GM12878 (cell line): Measurements from ENCODE around the gene CDC37. TPM values are rescaled to one million over a fixed set of nuclear protein-coding genes. Genes with fewer than 3 reads are reported as not detected.

Experiments used
- BACH1 ChIP-seq: fragments of 450-650 bp; IDR thresholded peaks from 2 replicates; pipeline ENCODE4 v1.6.1; 2017; ENCODE audit warnings: mild to moderate bottlenecking, borderline replicate concordance
- CBFB ChIP-seq: IDR thresholded peaks from 2 replicates; pipeline ENCODE4 v1.6.1; 2016; ENCODE audit warnings: antibody characterized with exemption, low read depth
- CEBPZ ChIP-seq: fragments of 150-350 bp; IDR thresholded peaks from 2 replicates; pipeline ENCODE4 v1.6.1; 2016; ENCODE audit warnings: low read depth, low read length
- HCFC1 ChIP-seq: fragments of 150-350 bp; IDR thresholded peaks from 2 replicates; pipeline ENCODE4 v1.6.1; 2014; ENCODE audit warnings: low read length
- HDGF ChIP-seq: fragments of 450-650 bp; IDR thresholded peaks from 2 replicates; pipeline ENCODE4 v1.6.1; 2016; ENCODE audit warnings: antibody characterized with exemption
- IRF3 ChIP-seq: fragments of 450-650 bp; IDR thresholded peaks from 2 replicates; pipeline ENCODE4 v1.6.1; 2014; ENCODE audit warnings: mild to moderate bottlenecking
- MEF2B ChIP-seq: fragments of 450-650 bp; IDR thresholded peaks from 2 replicates; pipeline ENCODE4 v1.6.1; 2018; ENCODE audit warnings: mild to moderate bottlenecking, moderate library complexity; ENCODE audit not compliant: partially characterized antibody, poor library complexity, severe bottlenecking
- MLLT1 ChIP-seq: fragments of 450-650 bp; IDR thresholded peaks from 2 replicates; pipeline ENCODE4 v1.6.1; 2016; ENCODE audit warnings: mild to moderate bottlenecking
- MXI1 ChIP-seq: fragments of 150-350 bp; IDR thresholded peaks from 2 replicates; pipeline ENCODE4 v1.6.1; 2011; ENCODE audit warnings: low read depth, mild to moderate bottlenecking, inconsistent platforms, low read length, improper control_type of control experiment
- MYC ChIP-seq: IDR thresholded peaks from 2 replicates; pipeline ENCODE4 v1.6.1; 2011; ENCODE audit warnings: mild to moderate bottlenecking, low read length, moderate library complexity, inconsistent platforms; ENCODE audit not compliant: insufficient read depth, insufficient replicate concordance, insufficient read length, severe bottlenecking
- NFXL1 ChIP-seq: fragments of 450-650 bp; IDR thresholded peaks from 2 replicates; pipeline ENCODE4 v1.6.1; 2017; ENCODE audit warnings: antibody characterized with exemption, mild to moderate bottlenecking, borderline replicate concordance
- NFYA ChIP-seq: IDR thresholded peaks from 2 replicates; pipeline ENCODE4 v1.6.1; 2011; ENCODE audit warnings: low read depth, mild to moderate bottlenecking, low read length, improper control_type of control experiment, borderline replicate concordance
- NRF1 ChIP-seq: conservative IDR thresholded peaks from 2 replicates; pipeline ENCODE4 v1.6.1; 2011; ENCODE audit warnings: mild to moderate bottlenecking, low read depth, low read length, improper control_type of control experiment
- PAX5 ChIP-seq: IDR thresholded peaks from 2 replicates; pipeline ENCODE4 v1.6.1; 2011; ENCODE audit warnings: low read depth, low read length, borderline replicate concordance
- POLR2AphosphoS5 ChIP-seq: IDR thresholded peaks from 2 replicates; pipeline ENCODE4 v1.6.1; 2011; ENCODE audit warnings: mild to moderate bottlenecking, low read length, inconsistent platforms
- SIX5 ChIP-seq: IDR thresholded peaks from 2 replicates; pipeline ENCODE4 v1.6.1; 2011; ENCODE audit warnings: mild to moderate bottlenecking, low read depth, low read length, moderate library complexity; ENCODE audit not compliant: severe bottlenecking
- SMAD5 ChIP-seq: IDR thresholded peaks from 2 replicates; pipeline ENCODE4 v1.6.1; 2016; ENCODE audit warnings: antibody characterized with exemption, low read depth
- TCF3 ChIP-seq: IDR thresholded peaks from 2 replicates; pipeline ENCODE4 v1.6.1; 2012; ENCODE audit warnings: low read depth, mild to moderate bottlenecking, low read length, borderline replicate concordance; ENCODE audit not compliant: insufficient read depth
- ZBTB40 ChIP-seq: fragments of 450-650 bp; IDR thresholded peaks from 2 replicates; pipeline ENCODE4 v1.6.1; 2016; ENCODE audit warnings: mild to moderate bottlenecking, moderate library complexity, borderline replicate concordance
- polyA plus RNA-seq, 11 experiments: library from polyadenylated mRNA; depleted of rRNA in 4 of 11; unstranded in 6 of 11; stranded (reverse) in 5 of 11; fragments of >200 nt; fragmentation: Nextera tagmentation in 4 of 11; fragmentation: Illumina TruSeq in 1 of 11; extraction: Ambion mirVana in 4 of 11; extraction: Trizol in 1 of 11; gene quantifications; 1 replicate in 1 of 11; 2 replicates in 10 of 11; pipeline versions ENCODE4 v1.2.1 to v1.2.3, GENCODE V29; 2011 to 2016; ENCODE audit warnings: inconsistent platforms in 2 of 11, missing spikeins in 2 of 11, low read depth in 1 of 11
- total RNA-seq, 4 experiments: library from RNA; depleted of rRNA in 3 of 4; stranded (reverse); fragments of >200 nt in 3 of 4; fragmentation: Illumina TruSeq in 1 of 4; extraction: Trizol in 1 of 4; gene quantifications; 2 replicates each; pipeline versions ENCODE4 v1.2.1 to v1.2.3, GENCODE V29; 2013 to 2021

The CDC37 gene
- total and polyA plus RNA-seq, 10 of the 15 experiments (the other 5 are each of a cell fraction or from before 2014, with no cell fraction given), result 4.7 to 265 (median 176) TPM

- TF ChIP-seq MEF2B, result no peak
- TF ChIP-seq NFYA, result no peak
- TF ChIP-seq MYC, result peak; percentile 46
- peak; percentile 82; the same call in 1 of the 2 replicates for TF ChIP-seq SMAD5
- no peak for TF ChIP-seq NFXL1
- TF ChIP-seq MLLT1, result no peak
- peak; percentile 34 for TF ChIP-seq SIX5
- TF ChIP-seq IRF3, result no peak
- no peak for TF ChIP-seq HDGF
- TF ChIP-seq PAX5, result peak; percentile 39; the same call in 1 of the 2 replicates
- no peak for TF ChIP-seq CBFB
- TF ChIP-seq TCF3, result peak; percentile 40; the same call in 1 of the 2 replicates
- TF ChIP-seq HCFC1, result peak; percentile 56; the same call in 1 of the 2 replicates
- TF ChIP-seq POLR2AphosphoS5, result peak; percentile 97
- TF ChIP-seq BACH1, result peak; percentile 66; the same call in 1 of the 2 replicates
- no peak for TF ChIP-seq CEBPZ
- TF ChIP-seq ZBTB40, result peak; percentile 92
- no peak for TF ChIP-seq NRF1
- TF ChIP-seq MXI1, result peak; percentile 93
These were observed at the start of gene CDC37 (continued) for GRCh38 chr19:10403137-10404021.
